GM21526 (cell line): ENCODE measurements around the gene KLHL24.
"Not testable (repeated sequence)": the region's sequence is repeated elsewhere in the genome, so short reads cannot be mapped to it uniquely, and the experiment has no call there.

Experiments used
- ATAC-seq: cut with Tn5 transposase; IDR thresholded peaks from one replicate; pipeline ENCODE4 v1.9.1; 2021; ENCODE audit warnings: moderate library complexity; ENCODE audit not compliant: unreplicated experiment, low FRiP score

KLHL24 gene

GRCh38 chr3:183634707-183635106 lies 716 bp upstream of the KLHL24 start:
- ATAC-seq, result no peak

- no peak for ATAC-seq
These were observed 354 bp upstream of the KLHL24 start for GRCh38 chr3:183635107-183635430.

GRCh38 chr3:183636221-183637105 lies 1.0 kb downstream of the KLHL24 start:
- ATAC-seq, result peak; percentile 79

GRCh38 chr3:183637106-183637486 lies 1.7 kb downstream of the KLHL24 start:
- ATAC-seq, result no peak

DNA sequence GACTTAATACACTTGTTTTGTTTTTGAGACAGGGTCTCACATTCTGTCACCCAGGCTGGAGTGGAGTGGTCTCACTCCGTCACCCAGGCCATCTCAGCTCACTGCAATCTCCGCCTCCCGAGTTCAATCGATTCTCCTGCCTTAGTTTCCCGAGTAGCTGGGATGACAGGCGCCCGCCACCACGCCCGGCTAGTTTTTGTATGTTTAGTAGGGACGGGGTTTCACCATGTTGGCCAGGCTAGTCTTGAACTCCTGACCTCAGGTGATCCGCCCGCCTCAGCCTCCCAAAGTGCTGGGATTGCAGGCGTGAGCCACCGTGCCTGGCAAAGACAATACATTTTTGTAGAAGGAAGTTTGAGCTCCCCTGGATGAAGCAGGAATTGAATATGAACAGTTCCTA lies 2.2 kb downstream of the KLHL24 start:
- ATAC-seq, result not testable (repeated sequence)

DNA sequence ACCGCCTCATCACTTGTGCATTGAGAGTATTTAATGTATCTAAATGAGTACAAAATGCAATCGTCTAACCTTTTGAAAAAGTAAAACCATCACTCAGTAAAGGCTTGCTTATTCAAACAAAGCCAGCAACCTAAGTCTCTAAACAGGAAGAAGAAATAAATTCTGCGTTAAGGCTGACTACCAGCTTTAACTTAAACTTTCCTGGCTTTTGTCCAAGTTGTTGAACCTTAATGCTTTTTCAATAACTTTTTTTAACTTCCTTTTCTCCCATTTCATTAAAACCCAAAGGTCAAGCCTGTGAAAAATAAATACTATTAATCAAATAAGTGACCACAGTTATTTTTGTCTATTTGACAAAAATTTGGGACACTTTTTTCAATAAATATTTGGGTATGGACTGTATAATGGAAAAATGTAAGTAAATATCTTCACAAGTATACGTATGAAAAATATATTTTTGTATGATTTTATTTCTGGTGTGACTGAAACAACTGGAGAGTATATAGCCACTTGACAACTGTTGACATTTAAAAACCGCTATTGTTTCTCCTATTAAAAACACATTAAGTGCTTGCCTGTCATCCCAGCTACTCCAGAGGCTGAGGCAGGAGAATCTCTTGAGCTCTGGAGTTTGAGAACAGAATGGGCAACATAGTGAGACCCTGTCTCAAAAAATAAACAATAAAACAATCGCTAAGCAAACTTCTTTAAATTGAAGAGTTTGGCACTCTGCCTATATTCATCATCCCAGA lies 2.9 kb downstream of the KLHL24 start:
- no peak for ATAC-seq

DNA sequence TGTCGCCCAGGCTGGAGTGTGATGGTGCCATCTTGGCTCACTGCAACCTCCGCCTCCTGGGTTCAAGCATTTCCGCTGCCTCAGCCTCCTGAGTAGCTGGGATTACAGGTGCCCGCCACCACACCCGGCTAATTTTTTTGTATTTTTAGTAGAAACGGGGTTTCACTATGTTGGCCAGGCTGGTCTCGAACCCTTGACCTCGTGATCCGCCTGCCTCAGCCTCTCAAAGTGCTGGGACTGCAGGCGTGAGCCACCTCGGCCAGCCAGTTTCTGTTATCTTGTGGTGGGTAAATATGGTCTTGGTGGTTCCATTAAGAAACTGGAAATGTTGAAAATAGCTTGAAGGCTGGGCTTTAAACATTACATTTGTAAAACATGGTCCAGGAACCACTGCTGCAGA lies 5.2 kb downstream of the KLHL24 start:
- ATAC-seq, result not testable (repeated sequence)

DNA sequence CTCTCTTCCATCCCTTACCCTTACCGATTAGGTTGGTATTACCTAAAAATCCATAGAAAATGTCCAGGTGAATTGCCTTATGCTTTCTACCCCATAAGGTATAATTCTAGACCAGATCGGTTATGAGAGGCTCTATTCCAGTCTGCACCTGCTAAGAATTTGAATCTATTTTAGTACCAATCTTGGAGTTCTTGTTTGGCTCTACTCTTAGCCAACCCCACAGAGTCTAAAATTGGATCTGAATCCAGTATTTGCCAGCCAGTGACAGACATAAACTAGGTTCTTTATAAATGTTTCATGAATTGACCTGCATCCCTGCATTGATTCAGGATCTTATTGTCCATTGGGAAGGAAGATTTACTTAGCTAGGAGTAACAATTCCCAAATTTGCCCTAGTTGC lies 6.5 kb downstream of the KLHL24 start:
- no peak for ATAC-seq

- ATAC-seq, result no peak
These were observed 8.8 kb downstream of the KLHL24 start for GRCh38 chr3:183644244-183644643.

DNA sequence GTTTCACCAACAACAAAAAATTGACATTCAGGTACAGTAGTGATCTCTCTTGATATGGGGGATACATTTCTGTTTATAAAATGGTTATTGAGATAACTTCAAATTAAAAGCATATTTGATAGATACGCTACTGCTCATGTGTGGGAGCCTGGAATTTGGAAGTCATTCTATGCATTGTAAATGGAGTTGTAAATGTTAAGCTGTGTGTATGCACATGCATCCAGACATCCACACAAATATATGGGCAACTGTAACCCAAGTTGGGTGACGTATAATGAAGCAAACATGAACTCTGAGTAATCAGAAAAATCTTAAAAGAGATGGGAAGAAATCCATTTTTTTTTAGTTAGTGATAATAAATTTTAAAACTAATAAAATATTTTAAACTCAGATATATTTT lies 9.8 kb downstream of the KLHL24 start:
- ATAC-seq, result no peak

DNA sequence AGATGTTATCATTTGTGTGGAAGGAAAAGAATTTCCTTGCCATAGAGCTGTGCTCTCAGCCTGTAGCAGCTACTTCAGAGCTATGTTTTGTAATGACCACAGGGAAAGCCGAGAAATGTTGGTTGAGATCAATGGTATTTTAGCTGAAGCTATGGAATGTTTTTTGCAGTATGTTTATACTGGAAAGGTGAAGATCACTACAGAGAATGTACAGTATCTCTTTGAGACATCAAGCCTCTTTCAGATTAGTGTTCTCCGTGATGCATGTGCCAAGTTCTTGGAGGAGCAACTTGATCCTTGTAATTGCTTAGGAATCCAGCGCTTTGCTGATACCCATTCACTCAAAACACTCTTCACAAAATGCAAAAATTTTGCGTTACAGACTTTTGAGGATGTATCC lies 15.1 kb downstream of the KLHL24 start:
- no peak for ATAC-seq

GRCh38 chr3:183653209-183654064 lies 18.0 kb downstream of the KLHL24 start:
- ATAC-seq, result no peak

GRCh38 chr3:183654727-183655126 lies 19.3 kb downstream of the KLHL24 start:
- no peak for ATAC-seq

- no peak for ATAC-seq
These were observed 26.7 kb downstream of the KLHL24 start for GRCh38 chr3:183662099-183662498.

DNA sequence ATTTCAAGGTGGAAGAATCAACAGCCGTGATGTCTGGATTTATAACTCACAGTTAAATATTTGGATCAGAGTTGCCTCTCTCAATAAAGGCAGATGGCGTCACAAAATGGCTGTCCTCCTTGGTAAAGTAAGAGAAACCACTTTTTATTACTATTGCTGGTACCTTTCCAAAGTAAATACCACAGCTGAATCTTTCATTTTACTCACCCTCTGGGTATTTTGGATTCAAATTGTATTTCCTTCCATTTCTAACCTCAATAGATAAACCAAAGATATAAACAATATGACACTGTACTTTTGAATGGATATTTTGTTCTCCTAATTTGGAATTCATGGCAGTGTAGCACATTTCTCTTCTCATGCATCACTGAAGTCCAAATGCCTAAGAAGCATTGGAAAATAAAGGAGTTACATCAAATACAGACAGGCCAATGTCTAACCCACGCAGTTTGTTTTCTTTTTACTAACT lies 29.5 kb downstream of the KLHL24 start:
- no peak for ATAC-seq

DNA sequence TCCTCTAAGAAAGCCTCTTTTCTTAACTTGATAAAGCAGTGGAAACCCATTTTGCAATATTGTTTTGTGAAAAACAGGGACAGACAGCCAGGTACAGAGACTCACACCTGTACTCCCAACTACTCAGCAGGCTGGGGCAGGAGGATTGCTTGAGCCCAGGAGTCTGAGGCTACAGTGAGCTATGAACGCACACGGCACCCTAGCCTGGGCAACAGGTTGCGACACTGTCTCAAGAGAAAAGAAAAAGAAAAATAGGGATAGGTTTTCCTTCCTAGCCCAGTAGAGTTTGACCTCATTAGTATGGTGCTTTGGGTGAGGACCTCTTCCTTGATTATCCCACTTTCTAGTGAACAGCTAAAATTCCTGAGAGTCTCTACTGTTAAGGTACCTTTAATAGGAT lies 44.6 kb downstream of the KLHL24 start:
- ATAC-seq, result no peak

DNA sequence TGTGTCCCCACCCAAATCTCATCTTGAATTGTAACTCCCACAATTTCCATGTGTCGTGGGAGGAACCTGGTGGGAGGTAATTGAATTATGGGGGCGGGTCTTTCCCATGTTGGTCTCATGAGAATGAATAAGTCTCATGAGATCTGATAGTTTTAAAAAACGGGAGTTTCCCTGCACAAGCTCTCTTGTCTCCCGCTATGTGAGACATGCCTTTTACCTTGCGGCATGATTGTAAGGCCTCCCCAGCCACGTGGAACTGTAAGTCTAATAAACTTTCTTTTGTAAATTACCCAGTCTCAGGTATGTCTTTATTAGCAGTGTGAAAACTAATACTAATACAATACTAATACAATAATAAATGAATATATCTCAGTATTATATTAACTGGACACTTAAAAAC lies 52.3 kb downstream of the KLHL24 start:
- ATAC-seq, result no peak

DNA sequence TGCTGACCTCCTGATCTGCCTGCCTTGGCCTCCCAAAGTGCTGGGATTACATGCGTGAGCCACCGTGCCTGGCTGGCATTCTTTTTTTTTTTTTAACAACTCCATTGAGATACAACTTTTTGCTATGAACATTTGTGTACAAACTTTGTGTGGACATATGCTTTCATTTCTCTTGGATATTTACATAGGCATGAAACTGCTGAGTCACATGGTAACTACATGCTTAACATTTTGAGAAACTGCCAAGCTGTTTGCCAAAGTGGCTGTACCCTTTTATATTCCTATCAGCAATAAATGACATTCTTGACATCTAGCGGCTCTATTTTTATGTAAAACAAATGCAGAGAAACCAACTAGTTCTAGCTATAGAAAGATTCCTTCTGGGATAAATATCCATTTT lies 53.5 kb downstream of the KLHL24 start:
- no peak for ATAC-seq

DNA sequence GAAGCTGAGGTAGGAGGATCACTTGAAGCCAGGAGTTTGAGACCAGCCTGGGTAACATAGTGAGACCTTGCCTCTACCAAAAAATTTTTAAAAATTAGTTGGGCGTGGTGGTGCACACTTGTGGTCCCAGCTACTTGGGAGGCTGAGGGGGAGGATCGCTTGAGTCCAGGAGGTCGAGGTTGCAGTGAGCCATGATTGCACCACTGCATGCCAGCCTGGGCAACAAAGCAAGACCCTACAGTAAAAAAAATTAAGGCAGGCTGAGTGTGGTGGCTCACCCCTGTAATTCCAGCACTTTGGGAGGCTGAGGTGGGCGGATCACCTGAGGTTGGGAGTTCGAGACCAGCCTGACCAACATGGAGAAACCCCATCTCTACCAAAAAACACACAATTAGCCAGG lies 54.2 kb downstream of the KLHL24 start:
- not testable (repeated sequence) for ATAC-seq

GRCh38 chr3:183690402-183690995 lies 55.1 kb downstream of the KLHL24 start:
- no peak for ATAC-seq

DNA sequence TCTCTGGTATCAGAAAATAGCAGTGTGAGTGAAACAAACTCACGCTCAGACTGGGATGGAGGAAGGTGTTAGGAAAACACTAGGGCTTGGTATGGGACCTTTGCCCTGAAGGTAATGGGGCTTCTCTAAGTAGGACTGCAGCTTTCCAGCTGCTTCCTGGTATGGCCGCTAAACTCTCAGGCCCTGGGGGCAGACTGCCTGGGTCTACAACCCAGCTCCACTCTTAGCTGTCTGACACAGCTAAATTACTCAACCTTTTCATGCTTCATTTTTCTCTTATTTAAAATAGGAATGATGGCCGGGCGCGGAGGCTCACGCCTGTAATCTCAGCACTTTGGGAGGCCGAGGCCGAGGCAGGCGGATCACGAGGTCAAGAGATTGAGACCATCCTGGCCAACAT lies 57.0 kb downstream of the KLHL24 start:
- ATAC-seq, result no peak
